NCI-H510A (cell line): ENCODE measurements around the gene ARHGAP25.

Experiments used
- DNase-seq: peaks from one replicate; lab custom pipeline; 2025; lab: John Stamatoyannopoulos, UW

Gene ARHGAP25

DNA sequence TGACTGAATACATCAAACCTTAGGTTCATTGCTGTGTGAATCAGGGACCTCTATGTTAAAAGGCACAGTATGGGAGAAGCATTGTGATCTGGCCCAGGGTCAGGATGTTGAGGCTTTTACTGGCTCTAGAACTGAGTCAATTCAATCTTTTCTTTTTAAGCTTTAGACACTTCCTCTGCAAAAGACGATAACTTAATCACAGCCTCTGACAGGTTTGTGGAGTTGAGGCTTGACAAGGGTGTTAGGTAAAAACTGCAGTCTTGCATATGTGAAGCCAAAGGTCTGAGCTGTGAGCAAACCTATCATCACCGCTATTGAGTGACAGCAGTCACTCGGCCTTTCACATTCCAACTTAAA is 17.3 kb upstream of the ARHGAP25 start:
- DNase-seq = no peak

DNA sequence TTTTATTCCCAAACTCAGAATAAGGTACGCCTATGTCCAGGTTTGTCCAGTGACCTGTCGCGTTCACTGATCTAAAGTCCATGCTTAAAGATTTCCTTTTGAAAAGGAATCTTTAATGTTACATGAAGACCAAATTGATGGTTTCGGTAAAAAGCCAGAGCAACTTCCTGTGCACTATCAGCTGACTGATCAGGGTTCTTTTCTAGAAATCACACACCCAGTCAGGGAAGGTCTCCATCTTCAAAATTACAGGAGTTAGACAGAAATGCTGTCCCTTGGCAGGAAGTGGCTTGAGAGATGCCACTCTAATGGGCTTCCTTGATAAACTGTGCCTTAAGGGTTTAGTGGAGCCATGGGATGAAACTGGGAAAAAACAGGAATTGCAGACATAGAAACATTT is 14.7 kb upstream of the ARHGAP25 start:
- no peak for DNase-seq

DNA sequence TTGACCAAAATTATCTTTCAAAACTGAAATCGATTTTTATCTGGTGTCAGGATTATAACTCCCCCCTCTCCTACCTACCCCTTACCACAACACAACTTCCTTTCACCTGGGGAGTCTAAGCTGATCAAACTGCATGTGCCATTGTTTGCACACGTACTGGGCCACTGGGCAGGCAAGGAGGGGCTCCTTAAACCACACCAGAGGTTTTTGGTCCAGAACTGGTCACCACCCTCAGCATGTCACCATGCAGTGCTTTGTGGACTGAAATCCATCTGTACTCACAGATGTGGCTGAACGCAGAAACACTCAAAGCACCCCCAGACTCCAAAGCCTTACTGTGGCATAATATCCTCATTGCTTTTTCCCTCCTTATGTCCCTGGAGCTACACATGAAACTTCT is 13.9 kb upstream of the ARHGAP25 start:
- DNase-seq = no peak

DNA sequence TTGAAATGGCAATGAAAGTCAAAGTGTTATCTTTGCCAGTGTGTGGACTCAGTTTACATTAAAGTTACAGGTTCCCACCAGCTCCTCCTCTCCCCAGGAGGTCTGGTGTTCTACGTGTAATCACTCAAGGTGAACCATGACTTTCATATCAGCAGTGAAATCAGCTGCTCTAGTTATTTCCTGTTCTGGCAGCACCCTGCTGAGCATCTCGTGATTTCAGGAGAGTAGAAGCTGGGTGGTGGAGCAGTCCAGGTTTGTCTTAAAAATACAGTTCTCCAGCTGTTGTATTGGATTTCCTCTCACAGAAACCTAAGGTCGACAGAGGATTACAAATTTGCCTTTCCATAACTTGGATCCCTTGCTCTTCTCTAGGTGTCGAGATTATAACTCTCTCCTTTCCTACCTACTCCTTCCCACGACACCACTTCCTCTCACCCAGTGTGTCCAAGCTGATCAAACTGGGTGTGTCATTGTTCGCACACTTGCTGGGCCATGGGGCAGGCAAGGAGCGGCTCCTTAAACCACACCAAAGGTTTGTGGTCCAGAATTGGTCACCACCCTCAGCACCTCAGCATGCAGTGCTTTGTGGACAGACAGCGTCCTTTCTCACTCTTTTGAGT is 13.0 kb upstream of the ARHGAP25 start:
- no peak for DNase-seq

DNA sequence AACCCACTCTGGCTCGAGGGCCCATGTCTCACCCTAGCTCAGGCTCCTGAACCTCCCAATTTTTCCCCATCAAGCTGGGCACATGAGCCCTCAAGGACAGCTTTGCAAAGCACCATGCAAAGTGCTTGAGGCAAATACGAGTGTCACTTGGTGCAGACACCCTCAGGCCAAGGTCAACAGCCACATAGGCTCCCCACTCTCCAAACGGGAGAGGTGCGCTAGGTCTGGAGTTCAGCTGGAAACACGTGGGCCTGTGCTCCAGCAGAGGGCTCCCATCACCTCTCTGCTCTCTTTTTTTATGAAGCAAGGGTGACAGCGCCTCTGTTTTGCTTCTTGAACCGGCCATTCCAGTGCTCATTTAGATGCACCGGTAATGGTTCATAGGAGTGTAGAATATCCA is 11.9 kb upstream of the ARHGAP25 start:
- DNase-seq = no peak

DNA sequence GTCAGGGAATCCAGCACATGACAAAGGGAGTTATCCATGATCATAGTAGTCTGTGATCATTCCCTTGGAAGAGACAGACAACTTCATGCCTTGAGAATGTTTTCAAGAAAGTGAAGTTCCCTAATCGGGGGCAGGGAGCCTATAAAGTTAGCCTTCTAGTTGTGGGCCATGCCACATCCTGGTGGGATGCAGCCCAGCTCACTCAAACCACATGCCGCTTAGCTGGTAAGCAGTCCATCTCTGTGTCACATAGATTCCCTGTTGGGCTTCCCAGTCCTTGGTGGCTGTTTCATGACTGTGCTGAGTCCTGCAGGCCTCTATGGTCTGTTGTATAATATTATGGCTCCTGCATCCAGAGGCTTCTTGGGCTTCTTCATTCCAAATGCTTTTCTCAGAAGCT is 11.4 kb upstream of the ARHGAP25 start:
- no peak for DNase-seq

DNA sequence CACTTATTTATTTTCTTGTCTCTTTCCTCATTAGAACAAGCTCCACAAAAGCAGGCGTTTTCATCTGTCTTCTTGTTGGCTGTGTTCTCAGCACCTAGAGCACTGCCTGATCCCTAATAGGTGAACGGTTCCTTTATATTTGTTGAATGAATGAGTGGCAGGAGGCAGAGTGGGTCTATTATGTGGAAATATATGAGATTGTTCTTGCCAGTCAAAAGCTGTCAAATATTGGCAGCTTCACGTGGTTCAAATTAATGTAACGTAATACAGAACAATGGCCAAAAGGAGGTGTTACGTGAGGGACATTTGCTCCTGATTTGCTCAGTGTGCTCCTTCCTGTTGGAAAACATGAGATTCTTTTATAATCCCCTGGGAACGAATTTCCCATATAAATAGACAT is 8.5 kb upstream of the ARHGAP25 start:
- DNase-seq = no peak

DNA sequence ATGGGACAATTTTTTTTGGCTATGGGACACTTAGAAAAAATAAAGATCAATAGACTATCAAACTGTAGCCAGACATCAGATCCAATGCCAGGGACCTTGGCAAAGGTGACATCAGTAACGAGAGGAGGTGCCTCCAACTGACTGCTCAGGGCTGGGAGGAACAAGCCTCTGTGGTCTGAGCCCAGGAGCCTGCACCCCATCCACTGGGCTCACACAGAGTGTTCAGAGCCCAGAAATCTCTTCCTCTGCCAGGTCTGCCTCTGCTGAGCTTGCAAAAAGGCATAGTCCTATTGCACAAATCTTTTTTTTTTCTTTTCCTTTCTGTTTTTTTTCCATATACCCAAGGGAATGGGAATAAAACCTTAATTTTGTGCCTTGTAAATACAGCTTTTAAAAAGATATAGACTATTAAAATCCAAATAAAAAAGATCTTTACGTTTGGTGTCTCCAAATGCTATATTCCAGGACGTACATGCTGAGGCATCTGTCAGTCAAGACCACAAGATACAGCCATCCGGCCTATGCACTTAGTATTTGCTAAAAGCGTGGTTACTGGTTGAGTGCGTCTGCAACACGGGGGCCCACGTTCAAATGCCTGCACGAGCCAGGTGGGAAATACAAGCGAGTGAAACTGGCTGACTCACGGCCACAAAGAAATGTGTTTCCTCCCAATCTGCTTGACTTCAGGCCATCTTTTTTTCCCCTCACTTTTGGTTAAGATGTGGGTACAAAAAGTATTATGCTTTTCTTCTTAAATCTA is 7.8 kb upstream of the ARHGAP25 start:
- no peak for DNase-seq

DNA sequence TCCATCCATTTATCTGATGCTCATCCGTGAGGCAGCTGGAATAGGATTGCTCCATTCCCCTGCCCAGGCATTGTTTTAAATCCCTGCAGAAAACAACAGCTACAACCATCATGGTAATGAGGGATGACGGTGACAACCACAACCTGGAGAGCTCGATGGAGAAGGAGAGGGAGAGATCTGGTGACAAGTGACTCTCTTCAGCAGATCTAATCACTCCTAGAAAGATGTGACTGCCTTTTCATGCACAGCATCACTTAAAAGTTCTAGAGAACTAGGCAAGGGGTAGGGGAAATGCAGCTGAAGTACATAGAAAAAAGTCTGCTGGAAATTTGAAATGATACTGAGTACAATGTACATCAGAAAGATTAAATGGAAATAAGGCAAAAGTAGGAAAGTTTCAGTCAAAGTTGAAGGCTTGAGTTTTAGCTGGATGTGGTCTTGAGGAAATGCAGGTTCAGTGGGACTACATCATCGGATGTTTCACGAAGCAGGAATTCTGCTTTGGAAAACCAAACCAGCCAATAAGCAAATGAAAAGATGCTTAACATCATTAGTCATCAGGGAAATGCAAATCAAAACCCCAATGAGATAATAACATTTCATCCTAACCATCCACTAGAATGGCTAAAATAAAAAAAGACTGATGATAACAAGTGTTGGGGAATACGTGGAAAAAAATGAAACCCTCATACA is 6.8 kb upstream of the ARHGAP25 start:
- no peak for DNase-seq

DNA sequence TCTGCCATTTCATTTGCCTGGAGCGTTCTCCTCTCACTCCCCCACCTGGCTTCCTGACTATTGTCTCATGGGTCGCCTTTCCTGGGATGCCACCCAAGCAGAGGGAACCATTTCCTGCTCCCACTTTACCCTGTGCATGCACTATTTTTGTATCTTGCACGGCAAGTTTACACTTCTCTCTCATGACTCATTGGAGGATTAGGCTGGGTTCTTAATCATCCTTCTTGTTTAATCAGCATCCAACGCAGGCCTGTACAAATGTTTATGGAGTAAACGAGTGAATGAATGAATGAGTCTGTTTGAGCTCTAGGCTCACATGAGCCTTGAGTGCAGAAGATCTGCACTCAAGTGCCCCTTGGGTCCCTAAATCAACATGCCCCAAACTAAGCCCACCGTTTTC is 3.8 kb upstream of the ARHGAP25 start:
- no peak for DNase-seq

DNA sequence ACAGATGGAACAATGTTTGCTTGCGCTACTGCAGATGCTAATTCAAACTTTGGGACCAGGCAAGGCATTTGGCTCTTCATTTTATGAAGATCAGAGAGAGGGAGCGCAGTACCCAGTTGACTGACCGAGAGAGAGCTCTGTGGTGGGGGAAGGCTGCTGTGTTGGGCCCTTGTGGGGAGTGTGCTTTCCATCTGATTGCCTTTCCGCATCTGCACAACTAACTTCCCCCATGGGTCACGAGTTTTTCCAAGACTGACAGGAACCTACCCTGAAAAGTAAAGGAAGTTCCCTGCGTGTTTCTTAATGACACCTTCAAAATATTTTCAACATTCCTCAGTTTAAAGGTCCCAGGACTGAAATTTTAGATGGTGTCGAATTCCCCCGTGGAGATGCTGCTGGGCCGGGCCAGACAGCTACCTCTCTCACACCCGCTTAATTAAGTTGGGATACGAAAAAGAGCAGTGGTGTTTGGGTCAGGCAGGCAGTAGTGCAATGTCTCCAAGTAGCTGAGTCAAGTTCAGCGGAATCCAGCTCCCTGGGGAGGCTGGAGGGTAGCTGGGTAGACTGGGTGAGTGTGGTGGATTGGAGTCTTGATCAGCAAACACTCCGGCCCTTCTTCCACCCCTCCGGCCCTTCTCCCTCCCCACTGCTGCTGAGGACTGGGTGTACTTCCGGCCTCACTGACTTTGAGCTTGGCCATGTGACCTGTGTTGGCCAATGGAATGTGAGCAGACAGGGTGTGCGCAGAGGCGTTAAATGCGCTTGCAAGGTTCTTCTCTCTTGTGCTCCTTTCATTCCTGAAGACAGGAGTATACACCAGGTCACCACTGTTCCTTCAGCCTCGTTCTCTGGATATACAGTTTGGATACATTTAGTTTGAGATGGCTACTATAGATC is 2.3 kb upstream of the ARHGAP25 start:
- no peak for DNase-seq

DNA sequence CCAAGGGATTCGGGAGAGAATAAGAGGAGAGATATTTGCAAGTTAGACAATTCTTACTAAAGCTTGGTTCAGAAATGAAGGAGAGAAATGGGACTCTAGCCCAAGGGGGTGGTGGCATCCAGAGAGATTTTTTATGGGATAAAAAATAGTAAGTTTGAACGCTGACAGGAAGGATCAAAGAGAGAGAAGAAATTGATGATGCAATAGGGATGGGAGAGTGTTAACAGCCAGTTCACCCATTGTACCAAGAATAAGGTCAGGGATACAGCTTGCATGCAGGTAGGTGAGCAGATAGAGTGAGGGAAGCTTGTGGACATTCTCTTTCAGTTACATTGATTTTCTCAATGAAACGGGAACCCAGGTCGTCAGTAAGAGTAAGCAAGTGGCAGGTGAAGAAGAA is 1.2 kb upstream of the ARHGAP25 start:
- DNase-seq = no peak

DNA sequence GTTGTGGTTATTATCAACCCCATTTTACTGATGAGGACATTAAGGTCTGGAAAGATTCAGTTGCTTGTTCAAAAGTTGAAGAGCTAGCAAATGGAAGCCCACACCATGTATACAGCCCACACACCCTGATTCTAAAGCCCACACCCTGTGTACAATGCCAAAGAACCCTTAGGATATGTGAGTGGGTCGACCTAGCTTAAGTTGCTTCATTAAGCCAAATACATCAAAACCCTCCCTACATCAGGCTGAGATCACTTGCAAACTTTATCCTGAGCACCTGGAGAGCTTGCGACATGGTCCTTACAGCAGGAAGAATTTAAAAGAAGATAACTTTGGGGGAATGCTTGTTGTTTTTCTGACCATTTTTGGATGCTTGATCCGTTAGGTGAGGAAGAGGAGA is 435 bp upstream of the ARHGAP25 start:
- no peak for DNase-seq

DNA sequence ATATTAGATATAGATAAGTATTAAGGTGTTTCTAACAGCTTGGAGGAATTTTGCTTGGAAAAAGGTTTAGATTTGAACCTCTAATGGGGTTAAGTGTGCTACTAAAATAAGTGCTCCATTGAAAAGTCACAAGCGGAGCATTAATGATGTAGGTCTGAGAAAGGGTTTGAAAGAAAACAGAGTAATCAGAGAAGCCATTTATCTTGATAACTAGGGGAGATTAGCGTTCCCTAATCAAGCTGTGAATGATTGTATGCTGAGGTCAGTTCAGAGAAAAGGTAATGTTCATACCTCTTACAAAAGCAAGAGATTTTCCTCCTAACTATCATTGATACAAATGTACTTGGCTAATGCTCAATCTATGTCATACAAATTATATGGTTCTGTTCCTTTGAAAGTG is 1.5 kb downstream of the ARHGAP25 start:
- no peak for DNase-seq

DNA sequence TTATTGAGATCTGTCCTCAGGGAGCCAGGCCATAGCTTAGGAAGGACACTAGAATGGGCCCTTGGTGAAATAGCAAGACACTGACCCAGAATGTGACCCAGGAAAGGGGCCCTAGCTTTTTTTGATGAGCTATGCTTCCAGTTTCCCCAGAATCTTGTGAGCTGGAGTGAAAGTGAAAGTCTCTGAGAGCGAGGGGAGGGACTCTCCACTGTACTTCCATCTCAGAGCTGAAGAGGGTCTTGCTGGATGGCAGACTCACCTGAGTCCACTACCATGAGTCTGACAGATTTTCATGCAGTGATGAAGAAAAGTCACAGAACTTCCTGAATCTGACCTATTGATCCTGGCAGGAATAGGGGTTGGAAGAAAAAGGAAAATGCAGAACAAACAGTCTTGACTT is 3.1 kb downstream of the ARHGAP25 start:
- DNase-seq = no peak

DNA sequence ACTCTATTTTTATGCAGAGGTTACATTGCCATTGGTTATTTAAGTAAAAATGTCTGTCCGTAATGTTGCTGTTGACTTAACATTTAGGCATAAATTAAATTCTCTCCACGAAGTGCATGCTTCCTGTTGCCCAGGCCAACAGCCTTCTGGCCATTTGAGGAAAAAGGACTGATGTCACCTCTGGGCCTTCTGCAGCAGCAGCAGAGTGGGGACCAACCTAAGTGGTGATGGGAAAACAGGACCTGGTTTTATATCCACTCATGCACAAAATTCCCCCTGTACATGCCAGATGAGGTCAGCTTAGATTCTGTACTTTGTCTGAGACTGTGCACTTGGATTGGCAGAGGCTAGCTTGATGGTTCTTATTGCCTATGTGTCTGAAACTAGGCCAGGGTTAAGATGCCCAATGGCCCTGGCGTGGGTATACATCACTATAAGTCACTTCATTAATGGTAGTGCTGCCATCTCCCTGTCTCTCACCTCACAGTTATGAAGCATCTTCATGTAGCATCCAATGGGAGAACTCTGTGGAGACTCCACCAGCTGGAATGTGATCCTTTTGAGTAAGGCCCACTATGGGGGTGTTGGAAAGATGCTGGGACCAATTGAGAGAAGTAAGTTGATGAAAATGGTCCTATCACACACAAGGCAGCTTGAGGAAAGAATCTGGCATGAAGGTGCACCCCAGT is 4.4 kb downstream of the ARHGAP25 start:
- no peak for DNase-seq

DNA sequence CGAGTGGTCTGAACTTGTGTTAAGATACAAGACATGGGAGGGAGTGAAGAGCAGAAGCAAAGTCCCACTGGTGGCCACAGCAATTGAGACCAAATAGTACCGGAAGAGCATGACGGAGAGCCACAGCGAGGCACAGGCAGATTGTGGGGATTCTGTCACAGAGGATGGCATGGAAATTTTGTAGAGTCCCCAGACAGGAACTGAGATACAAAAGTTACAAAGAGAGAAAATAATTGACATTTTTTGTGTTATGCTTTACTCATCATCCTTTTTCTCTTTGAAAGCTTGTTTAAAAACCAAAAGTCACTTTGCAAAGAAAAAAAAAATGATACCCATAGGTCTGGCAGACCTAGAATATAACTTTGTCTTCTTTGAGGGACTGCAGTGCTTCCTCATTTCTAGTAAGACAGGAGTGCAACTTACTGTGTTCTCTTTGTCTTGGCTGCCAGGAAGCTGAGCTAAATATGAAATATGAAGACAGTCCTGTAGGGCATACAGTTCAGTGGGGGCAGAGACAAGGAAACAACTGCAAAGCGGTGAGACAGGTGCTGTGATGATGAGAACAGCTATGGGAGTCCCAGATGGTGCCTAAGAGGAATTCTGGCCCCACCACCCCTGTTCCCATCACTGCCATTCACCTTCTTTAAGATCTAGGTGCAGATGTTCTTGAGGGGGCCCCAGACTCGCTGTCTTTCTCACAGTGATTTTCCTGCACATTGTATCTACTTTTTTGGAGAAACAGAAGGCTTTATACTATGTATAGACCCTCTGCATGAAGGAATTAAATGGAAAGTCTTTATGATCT is 5.2 kb downstream of the ARHGAP25 start:
- DNase-seq = no peak

DNA sequence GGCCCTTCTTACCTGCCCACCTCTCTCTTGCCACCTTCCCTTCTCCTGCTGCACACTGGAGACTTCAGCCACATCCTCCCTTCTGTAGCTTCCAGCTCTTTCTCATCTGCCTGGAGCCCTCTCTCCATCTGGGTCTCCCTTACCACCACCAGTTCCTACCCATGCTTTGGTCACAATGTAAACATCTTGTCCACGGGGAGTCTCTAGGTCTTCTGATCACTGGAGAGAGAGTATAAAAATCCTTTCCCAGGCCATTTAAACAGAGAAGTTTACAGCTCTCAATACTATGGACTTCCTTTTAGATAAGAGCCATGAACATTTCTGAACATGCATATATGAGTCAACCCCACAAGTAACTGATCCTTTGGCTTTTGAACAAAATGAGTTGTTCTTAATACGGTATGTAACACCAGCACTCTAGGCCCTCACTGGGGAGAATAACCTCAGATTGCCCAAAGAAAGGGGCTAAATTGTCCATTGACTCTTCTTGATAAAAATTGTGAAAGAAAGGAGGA is 5.8 kb downstream of the ARHGAP25 start:
- DNase-seq = no peak

DNA sequence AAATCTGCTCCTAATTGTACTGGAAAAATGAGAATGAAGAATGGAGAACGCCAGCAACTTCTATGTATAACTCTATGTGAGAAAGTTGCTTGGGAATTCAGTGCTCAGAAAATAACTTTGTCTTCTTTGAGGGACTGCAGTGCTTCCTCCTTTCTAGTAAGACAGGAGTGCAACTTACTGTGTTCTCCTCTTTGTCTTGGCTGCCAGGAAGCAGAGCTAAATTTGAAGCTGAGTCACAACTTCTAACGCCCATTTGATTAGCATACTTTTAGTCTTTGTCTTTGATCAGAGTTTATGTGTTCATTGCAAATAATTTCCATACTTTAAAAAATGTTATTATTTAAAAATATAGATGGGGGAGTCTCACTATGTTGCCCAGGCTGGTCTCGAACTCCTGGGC is 6.6 kb downstream of the ARHGAP25 start:
- DNase-seq = no peak

DNA sequence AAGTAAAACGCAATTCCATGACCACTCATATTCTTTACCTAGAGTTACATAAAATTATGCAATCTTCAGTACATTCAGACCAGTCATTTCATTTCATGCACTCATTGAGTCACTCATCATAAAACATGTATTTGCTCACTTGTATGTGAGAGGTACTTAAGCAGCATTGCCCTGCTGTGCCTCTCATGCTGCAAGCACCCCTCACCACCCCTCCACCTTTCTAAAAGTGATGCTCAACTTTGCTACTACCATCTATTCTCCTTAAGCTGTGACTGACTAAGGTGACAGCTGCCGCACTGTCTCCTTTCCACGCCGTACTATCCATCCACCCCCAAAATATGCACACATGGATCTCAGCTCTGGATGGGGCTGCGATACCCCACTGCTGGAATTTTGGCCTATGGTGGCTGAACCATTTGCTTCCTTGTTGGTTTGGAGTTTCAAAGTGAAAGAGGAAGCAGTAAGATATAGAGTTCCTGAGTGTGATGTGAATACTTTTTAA is 7.2 kb downstream of the ARHGAP25 start:
- no peak for DNase-seq
